SH-SY5Y (cell line): ENCODE measurements around the gene SLC23A2.

Source experiments
- GATA2 ChIP-seq: IDR thresholded peaks from 2 replicates; pipeline ENCODE4 v1.6.1; 2011; ENCODE audit warnings: mild to moderate bottlenecking, low read depth, low read length
- GATA3 ChIP-seq: IDR thresholded peaks from 2 replicates; pipeline ENCODE4 v1.6.1; 2011; ENCODE audit warnings: low read depth, mild to moderate bottlenecking, low read length, moderate library complexity

DNA sequence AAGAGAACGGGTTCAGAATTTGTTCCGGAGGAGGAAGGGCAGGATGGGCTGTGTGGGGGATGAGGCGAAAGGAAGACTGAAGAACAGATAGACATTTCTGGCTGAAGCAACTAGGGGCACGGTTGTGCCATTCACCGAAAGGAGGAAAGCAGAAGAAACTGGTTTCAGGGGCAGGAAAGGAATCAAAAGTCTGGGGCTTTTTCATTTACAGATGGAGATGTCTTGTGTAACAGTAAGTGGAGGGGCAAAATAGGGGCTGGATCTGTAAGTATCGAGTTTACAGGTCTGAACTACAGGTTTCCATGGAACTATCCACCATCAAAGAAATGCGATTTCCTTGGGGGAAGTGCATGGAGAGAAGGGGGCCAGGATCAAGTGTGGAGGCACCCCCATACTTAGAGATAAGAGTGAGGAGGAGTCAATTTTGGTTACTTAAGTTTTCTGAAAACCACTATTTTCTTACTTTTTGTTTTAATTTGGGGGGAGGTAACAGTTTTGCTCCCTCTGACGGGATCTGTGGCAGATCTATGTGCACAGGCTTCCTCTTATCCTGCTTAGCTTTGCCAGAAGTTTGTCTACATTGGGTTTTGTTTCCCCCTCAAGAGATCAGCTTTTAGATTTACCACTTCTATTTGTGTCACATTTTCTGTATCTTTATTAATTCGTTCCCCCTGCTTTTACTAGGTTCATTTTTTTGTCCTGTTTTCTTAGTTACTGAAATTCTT is 120.1 kb downstream of the SLC23A2 start:
- TF ChIP-seq GATA2: no peak
- no peak for TF ChIP-seq GATA3
